HepG2 (cell line): ENCODE results near the gene PACSIN1. TPM values are rescaled to one million over a fixed set of nuclear protein-coding genes. Genes with fewer than 3 reads are reported as not detected.

ENCODE experiments used
- ATAC-seq: fragments of 200-7000 bp; cut with Tn5 transposase; 3 replicates; pipeline ENCODE4 v1.9.1; 2020; ENCODE audit warnings: mild to moderate bottlenecking, moderate library complexity
- BruUV-seq: library from RNA; stranded (reverse); fragments of 400-500 nt; replicated peaks from 2 replicates; lab custom pipeline; 2021; lab: Mats Ljungman, UMichigan
- CTCF ChIA-PET: fragments of 300-600 bp; formaldehyde crosslinking; extraction: SDS; loops from one replicate; lab custom pipeline; 2021; ENCODE audit warnings: low total read pairs, inconsistent platforms, low intra/inter-chr PET ratio; lab: Yijun Ruan, JAX
- POLR2A ChIA-PET: fragments of 350-600 bp; sonication (Branson Sonifier 250); formaldehyde crosslinking; loops from one replicate; lab custom pipeline; 2020; ENCODE audit warnings: antibody characterized with exemption, inconsistent platforms; lab: Yijun Ruan, JAX
- DNase-seq: peaks from one replicate; pipeline ENCODE4 v3.0.0-alpha.2; 2015; ENCODE audit warnings: low spot score
- FAIRE-seq: peaks from 3 replicates; lab custom pipeline; 2011; peaks lifted over from hg19 to GRCh38; lab: Jason Lieb, UNC
- H2AFZ ChIP-seq: one replicate; pipeline ENCODE4 v1.6.1; 2011; ENCODE audit warnings: low read length, inconsistent platforms
- H3K27ac ChIP-seq: fragments of 300-600 bp; 3 replicates; pipeline ENCODE4 v1.8.0; 2011; ENCODE audit warnings: mixed run types, mild to moderate bottlenecking, mixed read lengths, low read length, inconsistent platforms; ENCODE audit not compliant: insufficient read depth; ENCODE audit errors: extremely low read length
- H3K27me3 ChIP-seq, 2 experiments: fragments of 200-600 bp in 1 of 2; 2 replicates in 1 of 2; 3 replicates in 1 of 2; pipeline versions ENCODE4 v1.6.0 to v1.8.0; 2011; ENCODE audit warnings: low read length in 2 of 2, mild to moderate bottlenecking in 2 of 2, moderate library complexity in 2 of 2, inconsistent platforms in 1 of 2; ENCODE audit not compliant: insufficient read depth in 2 of 2, control insufficient read depth in 1 of 2
- H3K36me3 ChIP-seq, 2 experiments: fragments of 200-600 bp in 1 of 2; replicated peaks in 1 of 2; 2 replicates in 1 of 2; 3 replicates in 1 of 2; pipeline versions ENCODE4 v1.5.1 to v1.8.0; 2011; ENCODE audit warnings: low read length in 2 of 2, inconsistent platforms in 1 of 2; ENCODE audit not compliant: insufficient read depth in 2 of 2, control insufficient read depth in 1 of 2
- H3K4me1 ChIP-seq: 2 replicates; pipeline ENCODE4 v1.5.1; 2012; ENCODE audit warnings: low read length, inconsistent platforms; ENCODE audit not compliant: insufficient read depth
- H3K4me2 ChIP-seq: 2 replicates; pipeline ENCODE4 v1.6.0; 2011; ENCODE audit warnings: low read depth, low read length, inconsistent platforms
- H3K4me3 ChIP-seq, 3 experiments: fragments of 200-600 bp in 1 of 3; sonication (generic), shearing (Covaris generic) in 1 of 3; replicated peaks in 1 of 3; 2 replicates each; pipeline ENCODE4 v1.5.1; 2011 to 2016; ENCODE audit warnings: low read length in 3 of 3, inconsistent platforms in 2 of 3, low read depth in 2 of 3, mild to moderate bottlenecking in 2 of 3, control low read depth in 1 of 3, mixed read lengths in 1 of 3; ENCODE audit not compliant: insufficient read depth in 1 of 3
- H3K79me2 ChIP-seq: one replicate; pipeline ENCODE4 v1.6.1; 2011; ENCODE audit warnings: low read length, inconsistent platforms; ENCODE audit not compliant: insufficient read depth
- H3K9ac ChIP-seq: 2 replicates; pipeline ENCODE4 v1.6.0; 2011; ENCODE audit warnings: mild to moderate bottlenecking, low read depth, low read length, inconsistent platforms; ENCODE audit not compliant: insufficient read depth
- H3K9me3 ChIP-seq: 2 replicates; pipeline ENCODE4 v1.5.1; 2012; ENCODE audit warnings: mild to moderate bottlenecking, low read length
- H4K20me1 ChIP-seq: 2 replicates; pipeline ENCODE4 v1.6.0; 2011; ENCODE audit warnings: inconsistent platforms, mild to moderate bottlenecking, low read length, moderate library complexity; ENCODE audit not compliant: insufficient read depth
- HNF4A ChIP-seq: sonication (generic); formaldehyde crosslinking; IDR thresholded peaks from 2 replicates; pipeline ENCODE4 v1.4.0; 2020; ENCODE audit warnings: missing genetic modification reagents
- HNRNPL ChIP-seq: fragments of 200-400 bp; formaldehyde crosslinking; IDR thresholded peaks from 2 replicates; pipeline ENCODE4 v1.6.1; 2017; ENCODE audit warnings: mild to moderate bottlenecking, low read depth, low read length
- MXD4 ChIP-seq: IDR thresholded peaks from 2 replicates; pipeline ENCODE4 v1.6.1; 2016; ENCODE audit warnings: mild to moderate bottlenecking, missing biosample characterization, missing genetic modification reagents
- ZNF274 ChIP-seq: sonication (generic); formaldehyde crosslinking; IDR thresholded peaks from 2 replicates; pipeline ENCODE4 v1.5.1; 2020; ENCODE audit warnings: mild to moderate bottlenecking, missing genetic modification reagents
- ZNF644 ChIP-seq: IDR thresholded peaks from 2 replicates; pipeline ENCODE4 v1.6.1; 2016; ENCODE audit warnings: low read depth
- ZNF883 ChIP-seq: sonication (generic); formaldehyde crosslinking; IDR thresholded peaks from 2 replicates; pipeline ENCODE4 v1.5.1; 2020; ENCODE audit warnings: mild to moderate bottlenecking, missing genetic modification reagents; ENCODE audit errors: not compliant biosample characterization
- WGBS: methylation state at CpG from one replicate; pipeline ENCODE4 v1.1.6; 2017; ENCODE audit warnings: low lambda C conversion rate; 5-methylcytosine and 5-hydroxymethylcytosine counted together
- in situ Hi-C: cut with HindIII; loops from 2 replicates; pipeline ENCODE4 v1.10.0; 2017; ENCODE audit warnings: low pct_unique_long_range_greater_than_20kb; ENCODE audit not compliant: extremely low pct_ligation_motif_present
- intact Hi-C: fragments of 100-400 bp; cut with micrococcal nuclease; formaldehyde crosslinking; loops from one replicate; pipeline ENCODE4 v1.10.0; 2022; ENCODE audit not compliant: unreplicated experiment
- polyA plus RNA-seq, 8 experiments: library from polyadenylated mRNA; depleted of rRNA in 3 of 8; stranded (reverse) in 7 of 8; unstranded in 1 of 8; fragments of >200 nt; fragmentation: Illumina TruSeq in 4 of 8; extraction: Trizol in 4 of 8; gene quantifications; 2 replicates each; pipeline versions ENCODE4 v1.2.1 to v1.2.3, GENCODE V29; 2011 to 2016; ENCODE audit warnings: low read depth in 4 of 8, missing spikeins in 1 of 8, mixed read lengths in 1 of 8; ENCODE audit not compliant: insufficient read depth in 1 of 8
- total RNA-seq, 5 experiments: library from RNA; depleted of rRNA; stranded (reverse); fragments of >200 nt; fragmentation: Illumina TruSeq; extraction: Trizol; gene quantifications; 2 replicates each; pipeline ENCODE4 v1.2.3, GENCODE V29; 2016; ENCODE audit warnings: low read depth in 1 of 5
- TF ChIP-seq, protein P1 (sequence below): sonication (generic); formaldehyde crosslinking; IDR thresholded peaks from 2 replicates; pipeline ENCODE4 v1.9.0; 2022; ENCODE audit warnings: low read depth, missing genetic modification reagents
- TF ChIP-seq, protein P2 (sequence below): sonication (generic); formaldehyde crosslinking; conservative IDR thresholded peaks from 2 replicates; pipeline ENCODE4 v1.4.0; 2020; ENCODE audit warnings: missing genetic modification reagents
- TF ChIP-seq, protein P3 (sequence below): sonication (generic); formaldehyde crosslinking; IDR thresholded peaks from 2 replicates; pipeline ENCODE4 v1.5.0; 2020; ENCODE audit warnings: mild to moderate bottlenecking, missing genetic modification reagents, moderate library complexity

Gene PACSIN1
- total and polyA plus RNA-seq, 2 of the 13 experiments (the other 11 are each of a cell fraction or from before 2014, with no cell fraction given) = not detected

DNA sequence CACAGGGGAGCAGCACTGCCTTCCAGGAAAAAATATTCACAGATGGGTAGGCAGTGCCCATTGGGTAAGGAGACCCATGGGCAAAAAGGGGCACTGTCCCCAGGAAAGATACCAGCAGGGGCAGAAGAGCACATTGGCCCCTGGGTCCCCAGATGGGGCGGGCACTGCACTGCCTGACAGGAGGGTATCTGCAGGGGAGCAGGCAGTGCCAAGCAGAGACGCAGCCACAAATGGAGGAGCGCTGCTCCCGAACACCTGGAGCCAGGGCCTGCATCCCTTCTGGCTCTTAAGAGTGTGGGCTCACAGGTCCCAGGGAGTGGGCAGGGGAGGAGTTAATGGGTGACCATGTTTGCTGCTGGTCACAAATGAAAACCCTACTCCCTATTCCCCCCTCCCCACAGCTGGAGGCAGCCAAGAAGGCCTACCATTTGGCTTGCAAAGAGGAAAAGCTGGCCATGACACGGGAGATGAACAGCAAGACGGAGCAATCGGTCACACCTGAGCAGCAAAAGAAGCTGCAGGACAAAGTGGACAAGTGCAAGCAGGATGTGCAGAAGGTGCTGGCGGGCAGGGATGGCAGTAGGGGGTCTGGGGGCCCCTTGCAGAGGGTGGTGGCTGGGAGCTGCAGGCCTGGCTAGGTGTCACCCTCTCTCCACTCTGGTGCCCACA, 63.3 kb downstream of the PACSIN1 start:
- H3K79me2 ChIP-seq = no peaks in the 10 kb centered on the region
- intact Hi-C loops = no loop called here
- no peak for FAIRE-seq
- TF ChIP-seq ZNF274 (no peak), HNRNPL (0 out of 2 replicates have a peak, but pooled peaks have one; percentile 15)
- TF ChIP-seq, all 625 proteins: peak for 1
- H4K20me1 ChIP-seq = no peaks in the 10 kb centered on the region
- no peaks in the 10 kb centered on the region for H3K36me3 ChIP-seq
- no peak overlapping the region for H3K27ac ChIP-seq
- H3K4me2 ChIP-seq = no peak overlapping the region
- 25% methylated on average over 6 of the region's 8 CpGs for WGBS
- no peak overlapping the region for H3K9ac ChIP-seq
- DNase-seq (no peak), ATAC-seq (no peak)
- no peak overlapping the region for H2AFZ ChIP-seq
- H3K9me3 ChIP-seq = no peaks in the 10 kb centered on the region
- H3K27me3 ChIP-seq = peaks cover 18 to 60% of the 10 kb centered on the region in 2 experiments
- CTCF ChIA-PET = no interaction called here
- in situ Hi-C loops = loop anchor here (5.0 kb wide), 1 partner anchor 73 kb away; no protein-coding TSS in a partner anchor
- no peak overlapping the region for H3K4me3 ChIP-seq
- peaks cover 26% of the 10 kb centered on the region for H3K4me1 ChIP-seq
- no TSS peak for BruUV-seq
- POLR2A ChIA-PET = no interaction called here

- DNase-seq (peak; percentile 38), FAIRE-seq (no peak), ATAC-seq (no peak)
- 22% methylated on average over 7 of the region's 10 CpGs for WGBS
- intact Hi-C loops (no loop called here), in situ Hi-C loops (loop anchor here (5.0 kb wide), 1 partner anchor 73 kb away; no protein-coding TSS in a partner anchor)
- H3K4me1 ChIP-seq = peaks cover 26% of the 10 kb centered on the region
- no peak overlapping the region for H3K27ac ChIP-seq
- no peaks in the 10 kb centered on the region for H3K9me3 ChIP-seq
- no peaks in the 10 kb centered on the region for H3K36me3 ChIP-seq
- H4K20me1 ChIP-seq = no peaks in the 10 kb centered on the region
- no peak overlapping the region for H3K4me3 ChIP-seq
- no peak overlapping the region for H3K4me2 ChIP-seq
- BruUV-seq = no TSS peak
- POLR2A ChIA-PET = no interaction called here
- CTCF ChIA-PET = no interaction called here
- no peak overlapping the region for H3K9ac ChIP-seq
- no peaks in the 10 kb centered on the region for H3K79me2 ChIP-seq
- peaks cover 18 to 60% of the 10 kb centered on the region in 2 experiments for H3K27me3 ChIP-seq
- H2AFZ ChIP-seq = no peak overlapping the region
- TF ChIP-seq MXD4 (CRISPR knock-in tag) = no peak
- TF ChIP-seq, protein P1, sequence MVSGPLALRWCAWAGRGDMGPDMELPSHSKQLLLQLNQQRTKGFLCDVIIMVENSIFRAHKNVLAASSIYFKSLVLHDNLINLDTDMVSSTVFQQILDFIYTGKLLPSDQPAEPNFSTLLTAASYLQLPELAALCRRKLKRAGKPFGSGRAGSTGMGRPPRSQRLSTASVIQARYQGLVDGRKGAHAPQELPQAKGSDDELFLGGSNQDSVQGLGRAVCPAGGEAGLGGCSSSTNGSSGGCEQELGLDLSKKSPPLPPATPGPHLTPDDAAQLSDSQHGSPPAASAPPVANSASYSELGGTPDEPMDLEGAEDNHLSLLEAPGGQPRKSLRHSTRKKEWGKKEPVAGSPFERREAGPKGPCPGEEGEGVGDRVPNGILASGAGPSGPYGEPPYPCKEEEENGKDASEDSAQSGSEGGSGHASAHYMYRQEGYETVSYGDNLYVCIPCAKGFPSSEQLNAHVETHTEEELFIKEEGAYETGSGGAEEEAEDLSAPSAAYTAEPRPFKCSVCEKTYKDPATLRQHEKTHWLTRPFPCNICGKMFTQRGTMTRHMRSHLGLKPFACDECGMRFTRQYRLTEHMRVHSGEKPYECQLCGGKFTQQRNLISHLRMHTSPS (CRISPR knock-in tag) = peak; percentile 85
- TF ChIP-seq HNF4A (CRISPR knock-in tag) = peak; percentile 37
- TF ChIP-seq ZNF644 (CRISPR knock-in tag) = peak; percentile 18; the same call in 1 of the 2 replicates
- TF ChIP-seq, protein P2, sequence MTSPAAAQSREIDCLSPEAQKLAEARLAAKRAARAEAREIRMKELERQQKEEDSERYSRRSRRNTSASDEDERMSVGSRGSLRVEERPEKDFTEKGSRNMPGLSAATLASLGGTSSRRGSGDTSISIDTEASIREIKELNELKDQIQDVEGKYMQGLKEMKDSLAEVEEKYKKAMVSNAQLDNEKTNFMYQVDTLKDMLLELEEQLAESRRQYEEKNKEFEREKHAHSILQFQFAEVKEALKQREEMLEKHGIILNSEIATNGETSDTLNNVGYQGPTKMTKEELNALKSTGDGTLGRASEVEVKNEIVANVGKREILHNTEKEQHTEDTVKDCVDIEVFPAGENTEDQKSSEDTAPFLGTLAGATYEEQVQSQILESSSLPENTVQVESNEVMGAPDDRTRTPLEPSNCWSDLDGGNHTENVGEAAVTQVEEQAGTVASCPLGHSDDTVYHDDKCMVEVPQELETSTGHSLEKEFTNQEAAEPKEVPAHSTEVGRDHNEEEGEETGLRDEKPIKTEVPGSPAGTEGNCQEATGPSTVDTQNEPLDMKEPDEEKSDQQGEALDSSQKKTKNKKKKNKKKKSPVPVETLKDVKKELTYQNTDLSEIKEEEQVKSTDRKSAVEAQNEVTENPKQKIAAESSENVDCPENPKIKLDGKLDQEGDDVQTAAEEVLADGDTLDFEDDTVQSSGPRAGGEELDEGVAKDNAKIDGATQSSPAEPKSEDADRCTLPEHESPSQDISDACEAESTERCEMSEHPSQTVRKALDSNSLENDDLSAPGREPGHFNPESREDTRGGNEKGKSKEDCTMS (CRISPR knock-in tag) = no peak
- TF ChIP-seq, protein P3, sequence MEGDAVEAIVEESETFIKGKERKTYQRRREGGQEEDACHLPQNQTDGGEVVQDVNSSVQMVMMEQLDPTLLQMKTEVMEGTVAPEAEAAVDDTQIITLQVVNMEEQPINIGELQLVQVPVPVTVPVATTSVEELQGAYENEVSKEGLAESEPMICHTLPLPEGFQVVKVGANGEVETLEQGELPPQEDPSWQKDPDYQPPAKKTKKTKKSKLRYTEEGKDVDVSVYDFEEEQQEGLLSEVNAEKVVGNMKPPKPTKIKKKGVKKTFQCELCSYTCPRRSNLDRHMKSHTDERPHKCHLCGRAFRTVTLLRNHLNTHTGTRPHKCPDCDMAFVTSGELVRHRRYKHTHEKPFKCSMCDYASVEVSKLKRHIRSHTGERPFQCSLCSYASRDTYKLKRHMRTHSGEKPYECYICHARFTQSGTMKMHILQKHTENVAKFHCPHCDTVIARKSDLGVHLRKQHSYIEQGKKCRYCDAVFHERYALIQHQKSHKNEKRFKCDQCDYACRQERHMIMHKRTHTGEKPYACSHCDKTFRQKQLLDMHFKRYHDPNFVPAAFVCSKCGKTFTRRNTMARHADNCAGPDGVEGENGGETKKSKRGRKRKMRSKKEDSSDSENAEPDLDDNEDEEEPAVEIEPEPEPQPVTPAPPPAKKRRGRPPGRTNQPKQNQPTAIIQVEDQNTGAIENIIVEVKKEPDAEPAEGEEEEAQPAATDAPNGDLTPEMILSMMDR (CRISPR knock-in tag) = peak; percentile 48
- no peak for TF ChIP-seq ZNF883 (CRISPR knock-in tag)
Measured at GRCh38 chr6:34529665-34530327, 63.9 kb downstream of the PACSIN1 start.
